CD4-positive, alpha-beta T cell treated with Interleukin-6 for 4 hours (primary cell): ENCODE results near the gene ENSA.
"Not testable (repeated sequence)": the region's sequence is repeated elsewhere in the genome, so short reads cannot be mapped to it uniquely, and the experiment has no call there.

Experiments
- DNase-seq: peaks from one replicate; pipeline ENCODE4 v3.0.0-alpha.2; 2020; ENCODE audit warnings: mixed read lengths

Gene ENSA

GRCh38 chr1:150629115-150629928 lies at the start of gene ENSA:
ENSA (minus strand) TSS chr1:150629612; CDS start chr1:150629470, 142 bp downstream.
- DNase-seq = peak; percentile 95

GRCh38 chr1:150678988-150679387 lies 49.6 kb upstream of the ENSA start:
- no peak for DNase-seq

GRCh38 chr1:150674881-150675280 lies 45.5 kb upstream of the ENSA start:
- no peak for DNase-seq

DNA sequence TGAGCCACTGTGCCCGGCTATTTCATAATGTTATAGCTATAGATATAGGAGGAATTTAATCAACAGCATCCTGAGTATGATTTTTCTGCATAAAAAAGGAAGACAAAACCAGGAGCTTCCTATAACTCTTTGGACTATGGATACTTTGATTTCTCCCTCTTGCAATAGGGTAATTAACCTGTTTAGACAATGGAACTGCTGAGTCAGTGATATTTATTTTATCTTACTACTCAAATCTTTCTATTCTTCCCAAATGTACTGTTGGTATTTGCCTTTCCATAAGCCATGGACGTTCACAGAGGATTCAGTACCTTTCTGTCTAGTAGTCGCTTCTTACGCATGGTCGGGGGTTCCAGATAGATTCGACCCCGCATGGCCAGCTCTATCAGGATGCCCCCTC lies 33.9 kb upstream of the ENSA start:
- DNase-seq = no peak

DNA sequence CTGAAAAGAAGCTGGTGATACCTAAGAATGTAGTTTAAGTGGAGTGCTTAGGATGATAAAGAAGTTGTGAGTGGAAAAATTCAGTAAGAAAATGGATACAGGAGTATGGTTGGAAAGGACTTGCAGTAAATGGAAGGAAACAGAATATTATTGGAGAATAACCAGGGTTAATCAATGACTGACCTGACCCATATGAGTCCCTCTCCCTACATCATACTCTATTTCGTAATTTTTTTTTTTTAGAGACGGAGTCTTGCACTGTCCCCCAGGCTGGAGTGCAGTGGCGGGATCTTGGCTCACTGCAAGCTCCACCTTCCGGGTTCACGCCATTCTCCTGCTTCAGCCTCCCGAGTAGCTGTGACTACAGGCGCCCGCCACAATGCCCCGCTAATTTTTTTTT lies 33.4 kb upstream of the ENSA start:
- no peak for DNase-seq

GRCh38 chr1:150661156-150661555 lies 31.7 kb upstream of the ENSA start:
- DNase-seq = no peak

DNA sequence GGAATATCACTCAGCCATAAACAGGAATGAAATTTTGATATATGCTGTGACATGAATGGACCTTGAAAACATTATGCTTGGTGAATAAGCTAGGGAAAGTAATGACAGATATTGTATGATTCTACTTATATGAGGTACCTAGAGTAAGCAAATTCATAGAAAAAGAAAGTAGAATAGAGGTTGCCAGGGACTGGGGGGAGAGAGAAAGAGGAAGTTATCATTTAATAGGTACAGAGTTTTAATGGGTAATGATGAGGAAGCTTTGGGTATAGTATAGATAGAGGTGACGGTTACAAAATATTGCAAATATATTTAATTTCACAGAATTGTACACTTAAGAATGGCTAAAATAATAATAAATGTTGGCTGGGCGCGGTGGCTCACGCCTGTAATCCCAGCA lies 31.2 kb upstream of the ENSA start:
- no peak for DNase-seq

GRCh38 chr1:150657064-150657463 lies 27.7 kb upstream of the ENSA start:
- DNase-seq = not testable (repeated sequence)

DNA sequence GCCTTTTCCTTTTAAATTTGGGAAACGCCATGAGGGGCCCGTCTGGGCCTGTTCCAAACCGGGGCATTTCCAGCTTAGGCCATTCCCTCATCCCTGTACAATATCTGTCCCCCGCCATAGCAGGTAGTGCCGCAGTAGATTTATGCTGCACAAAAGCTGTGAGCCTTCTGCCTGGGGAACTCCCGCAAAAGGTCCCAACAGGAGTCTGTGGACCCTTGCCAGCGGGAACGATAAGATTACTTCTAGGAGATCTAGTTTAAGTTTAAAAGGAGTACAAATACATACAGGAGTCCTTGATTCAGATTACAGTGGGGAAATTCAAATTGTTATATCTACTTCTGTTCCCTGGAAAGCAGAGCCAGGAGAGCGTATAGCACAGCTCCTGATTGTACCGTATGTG lies 25.2 kb upstream of the ENSA start:
- DNase-seq = not testable (repeated sequence)

GRCh38 chr1:150650193-150650592 lies 20.8 kb upstream of the ENSA start:
- DNase-seq = no peak

DNA sequence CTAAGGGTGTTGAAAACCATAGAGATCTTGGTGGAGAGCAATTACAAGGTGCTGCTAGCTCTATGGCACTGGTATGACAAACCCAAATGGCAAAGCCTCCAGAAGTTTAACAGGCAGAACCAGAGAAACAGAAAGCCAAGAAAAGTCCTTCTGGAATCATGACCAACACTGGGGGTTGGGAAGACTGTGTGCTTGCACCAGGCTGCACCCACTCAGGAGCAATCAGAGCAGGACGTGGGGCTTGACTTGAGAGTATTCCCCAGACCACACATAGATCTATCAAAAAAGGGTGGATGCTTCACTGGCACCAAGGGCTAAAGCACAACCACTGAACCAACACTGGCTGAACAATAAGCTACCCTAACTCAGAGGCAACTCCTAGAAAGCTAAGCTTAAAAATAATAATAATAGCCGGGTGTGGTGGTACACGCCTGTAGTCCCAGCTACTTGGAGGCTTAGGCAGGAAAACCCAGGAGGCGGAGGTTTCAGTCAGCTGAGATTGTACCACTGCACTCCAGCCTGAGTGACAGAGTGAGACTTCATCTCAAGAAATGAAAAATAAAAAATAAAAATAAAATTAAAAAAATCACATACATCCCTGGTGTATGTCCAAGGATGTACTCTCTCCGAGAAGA lies 20.1 kb upstream of the ENSA start:
- no peak for DNase-seq

GRCh38 chr1:150642296-150642695 lies 12.9 kb upstream of the ENSA start:
- DNase-seq = no peak

- not testable (repeated sequence) for DNase-seq
Measured at GRCh38 chr1:150641126-150641815, 11.9 kb upstream of the ENSA start.

- DNase-seq = not testable (repeated sequence)
Measured at GRCh38 chr1:150638430-150638829, 9.0 kb upstream of the ENSA start.

GRCh38 chr1:150634839-150635622 lies 5.6 kb upstream of the ENSA start:
- DNase-seq = not testable (repeated sequence)

GRCh38 chr1:150628766-150629114 lies 672 bp downstream of the ENSA start:
- DNase-seq = no peak

DNA sequence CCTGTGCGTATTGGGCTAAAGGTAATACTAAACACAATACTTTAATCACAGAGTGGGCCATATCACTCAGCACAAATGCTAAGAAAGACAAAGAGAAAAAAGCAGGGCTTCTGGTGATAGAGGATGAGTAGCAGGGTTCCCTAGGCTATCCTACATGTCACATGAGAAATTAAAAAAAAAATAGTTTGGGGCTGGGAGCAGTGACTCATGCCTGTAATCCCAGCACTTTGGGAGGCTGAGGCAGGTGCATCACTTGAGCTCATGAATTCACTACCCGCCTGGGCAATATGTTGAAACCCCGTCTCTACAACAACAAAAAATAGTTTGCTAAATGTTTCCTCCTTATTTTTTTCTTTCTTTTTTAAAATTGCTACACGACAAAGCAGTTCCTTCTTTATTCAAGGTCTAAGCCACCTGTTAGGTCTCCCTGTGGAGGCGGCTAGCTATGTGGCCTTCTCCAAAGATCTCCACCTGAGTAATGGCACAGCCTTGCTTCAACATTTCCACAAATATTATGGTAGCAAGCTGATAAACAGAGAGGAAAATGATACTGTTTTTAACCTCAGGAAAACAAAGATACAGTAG lies 1.5 kb downstream of the ENSA start:
- no peak for DNase-seq

GRCh38 chr1:150626150-150626549 lies 3.3 kb downstream of the ENSA start:
- no peak for DNase-seq

DNA sequence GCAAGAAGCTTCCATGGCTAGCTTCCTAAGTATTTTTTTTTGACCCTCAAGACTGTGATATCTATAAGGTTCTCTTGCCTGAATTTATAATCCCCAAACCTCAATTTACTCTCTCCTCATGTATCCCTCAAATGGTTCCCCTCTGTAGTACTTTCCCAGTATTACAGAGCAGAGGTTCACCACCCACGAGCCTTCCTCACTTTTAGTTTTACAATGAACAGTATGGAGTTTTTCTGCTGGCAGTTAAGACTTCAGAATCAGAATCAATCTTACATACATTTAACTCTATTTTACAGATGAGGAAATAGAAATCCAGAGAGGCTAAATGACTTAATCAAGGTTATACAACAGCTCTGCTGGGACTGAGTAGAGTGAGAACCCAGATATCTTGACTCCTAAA lies 4.9 kb downstream of the ENSA start:
- DNase-seq = not testable (repeated sequence)

GRCh38 chr1:150624134-150624533 lies 5.3 kb downstream of the ENSA start:
- DNase-seq = not testable (repeated sequence)

DNA sequence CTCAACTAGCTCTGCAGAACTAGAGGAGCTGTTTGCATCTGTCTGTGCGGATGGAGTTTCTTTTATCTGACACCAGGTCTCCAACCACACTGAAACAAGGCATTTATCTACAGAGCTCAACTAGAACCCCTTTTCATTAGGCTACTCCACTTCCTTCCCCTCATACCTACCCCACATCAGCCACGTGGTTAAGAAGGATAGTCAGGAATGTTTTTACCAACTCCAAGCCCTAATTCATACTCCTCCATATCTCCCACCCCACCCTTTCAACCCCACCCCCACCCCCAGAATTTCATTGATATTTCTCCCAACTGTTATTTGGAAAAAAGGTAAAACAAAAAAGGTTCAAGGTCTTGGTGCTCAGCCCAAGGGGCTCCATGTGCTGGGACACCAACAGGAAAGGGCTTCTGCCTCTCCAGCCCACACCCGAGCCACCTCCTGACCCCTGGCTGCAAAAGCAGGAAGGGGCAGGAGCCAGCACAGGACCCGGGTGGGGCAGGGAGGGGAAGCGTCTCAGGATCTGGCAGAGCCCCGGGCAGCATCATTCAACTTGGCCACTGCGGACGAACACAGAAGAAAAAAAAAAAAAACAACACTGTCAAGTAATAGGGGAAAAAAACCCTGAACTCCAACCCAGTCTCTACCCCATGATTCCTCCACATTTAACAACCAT lies 7.0 kb downstream of the ENSA start:
- DNase-seq = no peak
